Colonic mucosa (tissue), 4 donors: ENCODE data around the gene DNASE1L3. TPM values are rescaled to one million over a fixed set of nuclear protein-coding genes. Genes with fewer than 3 reads are reported as not detected.

Experiments
- DNase-seq: peaks from one replicate; pipeline ENCODE4 v3.0.0-alpha.2; 2020
- H3K27ac ChIP-seq: fragments of 200-600 bp; one replicate; pipeline ENCODE4 v1.8.0; 2021
- H3K27me3 ChIP-seq: fragments of 200-600 bp; one replicate; pipeline ENCODE4 v1.8.0; 2021
- H3K36me3 ChIP-seq: fragments of 200-600 bp; one replicate; pipeline ENCODE4 v1.8.0; 2021
- H3K4me1 ChIP-seq: fragments of 200-600 bp; one replicate; pipeline ENCODE4 v1.8.0; 2021; ENCODE audit warnings: mild to moderate bottlenecking
- H3K4me3 ChIP-seq: fragments of 200-600 bp; one replicate; pipeline ENCODE4 v1.8.0; 2021
- H3K9ac ChIP-seq, 2 donors: one replicate each; pipeline ENCODE4 v1.7.0; 2013; ENCODE audit warnings: control low read depth in 2 of 2, low read depth in 2 of 2, low read length in 2 of 2
- H3K9me3 ChIP-seq: fragments of 200-600 bp; one replicate; pipeline ENCODE4 v1.8.0; 2021
- CTCF ChIP-seq: fragments of 200-600 bp; IDR thresholded peaks from one replicate; pipeline ENCODE4 v1.8.0; 2022; ENCODE audit warnings: antibody characterized with exemption, mild to moderate bottlenecking
- intact Hi-C: fragments of 100-400 bp; cut with DNase I; formaldehyde crosslinking; loops from one replicate; pipeline ENCODE4 v1.14.1; 2022
- total RNA-seq, 2 donors: library from RNA; stranded (reverse); fragmentation: NEBNext Ultra II Directional in 1 of 2; extraction: Animal tissue kit (Norgen Biotek cat#: 25700) in 1 of 2; gene quantifications; one replicate each; pipeline ENCODE4 v1.2.1, GENCODE V29; 2021
- donor health status: healthy.
- donor health status: DM: no; HTN: no; CAD: no.
- donor health status: DM: no; HTN: no; CAD: no.

Gene DNASE1L3
- total RNA-seq, 2 donors from 2014 or later = 2.2 to 6.2 TPM

GRCh38 chr3:58184309-58184981, 26.3 kb downstream of the DNASE1L3 start:
- Histone ChIP-seq H3K4me3 (no peak overlapping the region), H3K4me1 (no peaks in the 10 kb centered on the region), H3K27ac (no peak overlapping the region), H3K27me3 (no peaks in the 10 kb centered on the region), H3K9me3 (no peaks in the 10 kb centered on the region), H3K36me3 (no peaks in the 10 kb centered on the region), H3K9ac (no peak overlapping the region)
- no peak for TF ChIP-seq CTCF
- no peak for DNase-seq
- intact Hi-C loops = loop anchor here (10.0 kb wide), 1 partner anchor 230 kb away; no protein-coding TSS in a partner anchor

GRCh38 chr3:58183891-58184290, 26.9 kb downstream of the DNASE1L3 start:
- no peak overlapping the region for H3K9ac ChIP-seq
- no peaks in the 10 kb centered on the region for H3K4me1 ChIP-seq
- TF ChIP-seq CTCF = no peak
- H3K4me3 ChIP-seq = no peak overlapping the region
- H3K9me3 ChIP-seq = no peaks in the 10 kb centered on the region
- no peak for DNase-seq
- no peaks in the 10 kb centered on the region for H3K36me3 ChIP-seq
- intact Hi-C loops = loop anchor here (10.0 kb wide), 1 partner anchor 231 kb away; no protein-coding TSS in a partner anchor
- H3K27me3 ChIP-seq = no peaks in the 10 kb centered on the region
- no peak overlapping the region for H3K27ac ChIP-seq

- Histone ChIP-seq H3K4me3 (no peak overlapping the region), H3K4me1 (peaks cover 4% of the 10 kb centered on the region), H3K27ac (no peak overlapping the region), H3K9ac (no peak overlapping the region), H3K36me3 (no peaks in the 10 kb centered on the region), H3K27me3 (no peaks in the 10 kb centered on the region), H3K9me3 (no peaks in the 10 kb centered on the region)
- intact Hi-C loops = loop anchor here (10.0 kb wide), 1 partner anchor 232 kb away; no protein-coding TSS in a partner anchor
- TF ChIP-seq CTCF = no peak
- DNase-seq = no peak
Observed at GRCh38 chr3:58183221-58183620, 27.6 kb downstream of the DNASE1L3 start.

GRCh38 chr3:58180940-58181587, 29.7 kb downstream of the DNASE1L3 start:
- Histone ChIP-seq H3K4me3 (no peak overlapping the region), H3K27ac (no peak overlapping the region), H3K4me1 (peaks cover 15% of the 10 kb centered on the region), H3K36me3 (no peaks in the 10 kb centered on the region), H3K9ac (no peak overlapping the region), H3K27me3 (no peaks in the 10 kb centered on the region), H3K9me3 (no peaks in the 10 kb centered on the region)
- no peak for DNase-seq
- TF ChIP-seq CTCF = no peak
- intact Hi-C loops = loop anchor here (10.0 kb wide), 1 partner anchor 234 kb away; no protein-coding TSS in a partner anchor

GRCh38 chr3:58180099-58180880, 30.5 kb downstream of the DNASE1L3 start:
- no peaks in the 10 kb centered on the region for H3K36me3 ChIP-seq
- peaks cover 18% of the 10 kb centered on the region for H3K4me1 ChIP-seq
- H3K27me3 ChIP-seq = no peaks in the 10 kb centered on the region
- no peak overlapping the region for H3K4me3 ChIP-seq
- H3K9ac ChIP-seq = no peak overlapping the region
- H3K27ac ChIP-seq = no peak overlapping the region
- no peak for DNase-seq
- no peaks in the 10 kb centered on the region for H3K9me3 ChIP-seq
- TF ChIP-seq CTCF = no peak
- intact Hi-C loops = loop anchor here (10.0 kb wide), 1 partner anchor 235 kb away; no protein-coding TSS in a partner anchor
